OCI-M1 (cell line): ENCODE measurements around the gene RNF17.

ENCODE experiments used
- DNase-seq: peaks from one replicate; lab custom pipeline; 2025; lab: John Stamatoyannopoulos, UW

RNF17 gene, protein sequence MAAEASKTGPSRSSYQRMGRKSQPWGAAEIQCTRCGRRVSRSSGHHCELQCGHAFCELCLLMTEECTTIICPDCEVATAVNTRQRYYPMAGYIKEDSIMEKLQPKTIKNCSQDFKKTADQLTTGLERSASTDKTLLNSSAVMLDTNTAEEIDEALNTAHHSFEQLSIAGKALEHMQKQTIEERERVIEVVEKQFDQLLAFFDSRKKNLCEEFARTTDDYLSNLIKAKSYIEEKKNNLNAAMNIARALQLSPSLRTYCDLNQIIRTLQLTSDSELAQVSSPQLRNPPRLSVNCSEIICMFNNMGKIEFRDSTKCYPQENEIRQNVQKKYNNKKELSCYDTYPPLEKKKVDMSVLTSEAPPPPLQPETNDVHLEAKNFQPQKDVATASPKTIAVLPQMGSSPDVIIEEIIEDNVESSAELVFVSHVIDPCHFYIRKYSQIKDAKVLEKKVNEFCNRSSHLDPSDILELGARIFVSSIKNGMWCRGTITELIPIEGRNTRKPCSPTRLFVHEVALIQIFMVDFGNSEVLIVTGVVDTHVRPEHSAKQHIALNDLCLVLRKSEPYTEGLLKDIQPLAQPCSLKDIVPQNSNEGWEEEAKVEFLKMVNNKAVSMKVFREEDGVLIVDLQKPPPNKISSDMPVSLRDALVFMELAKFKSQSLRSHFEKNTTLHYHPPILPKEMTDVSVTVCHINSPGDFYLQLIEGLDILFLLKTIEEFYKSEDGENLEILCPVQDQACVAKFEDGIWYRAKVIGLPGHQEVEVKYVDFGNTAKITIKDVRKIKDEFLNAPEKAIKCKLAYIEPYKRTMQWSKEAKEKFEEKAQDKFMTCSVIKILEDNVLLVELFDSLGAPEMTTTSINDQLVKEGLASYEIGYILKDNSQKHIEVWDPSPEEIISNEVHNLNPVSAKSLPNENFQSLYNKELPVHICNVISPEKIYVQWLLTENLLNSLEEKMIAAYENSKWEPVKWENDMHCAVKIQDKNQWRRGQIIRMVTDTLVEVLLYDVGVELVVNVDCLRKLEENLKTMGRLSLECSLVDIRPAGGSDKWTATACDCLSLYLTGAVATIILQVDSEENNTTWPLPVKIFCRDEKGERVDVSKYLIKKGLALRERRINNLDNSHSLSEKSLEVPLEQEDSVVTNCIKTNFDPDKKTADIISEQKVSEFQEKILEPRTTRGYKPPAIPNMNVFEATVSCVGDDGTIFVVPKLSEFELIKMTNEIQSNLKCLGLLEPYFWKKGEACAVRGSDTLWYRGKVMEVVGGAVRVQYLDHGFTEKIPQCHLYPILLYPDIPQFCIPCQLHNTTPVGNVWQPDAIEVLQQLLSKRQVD (N-terminal part only)

DNA sequence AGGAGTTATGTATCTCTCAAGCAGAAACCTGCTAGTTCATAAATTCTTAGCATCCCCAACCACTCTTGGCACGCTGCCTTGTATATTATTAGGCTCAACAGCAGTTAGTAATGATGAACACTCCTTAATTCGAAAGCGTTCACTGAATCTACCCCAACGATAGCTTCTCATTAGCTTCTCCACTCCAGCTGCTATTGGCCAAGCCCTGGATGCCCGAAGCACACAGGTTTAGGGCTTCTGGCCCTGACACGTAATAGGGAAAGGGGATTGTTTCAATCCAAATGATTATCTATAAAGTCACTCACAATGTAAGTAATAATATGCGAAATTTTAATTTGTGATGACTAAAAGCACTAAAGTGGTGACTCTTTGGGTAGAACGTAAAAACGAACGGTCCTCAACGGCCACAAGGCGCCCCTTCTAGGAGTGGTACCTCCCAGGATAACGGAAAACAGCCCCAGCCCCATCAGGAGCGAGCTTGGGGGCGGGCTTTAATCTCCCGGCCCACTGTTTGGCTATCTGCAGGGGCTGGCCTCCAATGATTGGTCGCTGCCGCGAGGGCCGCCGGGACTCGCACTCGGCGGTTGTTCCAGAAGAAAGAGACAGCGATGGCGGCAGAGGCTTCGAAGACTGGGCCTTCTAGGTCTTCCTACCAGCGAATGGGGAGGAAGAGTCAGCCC is at the start of gene RNF17:
Gene RNF17 (plus strand): TSS at position 574 of the 680 bp plus-strand sequence. CDS start 35 bp downstream, at position 609.
- no peak for DNase-seq

DNA sequence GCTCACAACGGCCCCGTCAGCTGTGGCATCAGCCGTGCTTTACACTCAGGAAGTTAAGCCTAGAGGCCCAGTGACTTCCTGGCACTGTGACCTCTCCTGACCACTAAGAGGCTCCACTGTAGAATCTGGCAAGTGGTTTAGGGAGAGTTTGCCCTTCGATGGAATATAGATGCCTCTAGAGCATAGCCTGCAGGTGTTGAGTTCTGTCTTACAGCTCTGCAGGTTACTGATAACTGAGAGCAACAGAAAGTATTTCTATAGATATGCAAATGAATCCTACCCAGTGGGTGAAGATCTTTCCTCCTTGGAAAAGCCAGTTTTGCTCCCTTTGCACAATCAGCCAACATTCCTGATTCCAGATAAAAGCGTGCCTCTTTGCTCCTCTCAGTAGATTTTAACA is 48.0 kb upstream of the RNF17 start:
- DNase-seq, result no peak

DNA sequence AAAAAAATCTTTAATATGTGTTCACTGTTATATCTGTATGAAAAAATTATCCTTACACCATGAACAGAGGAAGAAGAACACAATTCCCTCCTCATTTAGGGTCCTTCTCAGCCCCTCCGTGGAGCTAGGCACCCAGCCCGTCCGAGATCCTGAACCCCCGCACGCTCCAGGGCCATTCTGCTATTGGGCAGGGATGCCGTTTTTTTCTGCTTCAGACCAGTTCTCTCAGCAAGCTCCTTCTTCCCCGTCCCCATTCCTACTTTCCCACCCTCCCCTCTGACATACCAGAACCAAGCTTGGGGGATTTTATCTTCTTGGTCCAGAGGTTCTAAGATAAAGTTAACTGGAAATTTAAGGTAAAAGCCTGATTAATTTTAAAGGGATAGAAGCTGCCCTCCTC is 47.5 kb upstream of the RNF17 start:
- no peak for DNase-seq

DNA sequence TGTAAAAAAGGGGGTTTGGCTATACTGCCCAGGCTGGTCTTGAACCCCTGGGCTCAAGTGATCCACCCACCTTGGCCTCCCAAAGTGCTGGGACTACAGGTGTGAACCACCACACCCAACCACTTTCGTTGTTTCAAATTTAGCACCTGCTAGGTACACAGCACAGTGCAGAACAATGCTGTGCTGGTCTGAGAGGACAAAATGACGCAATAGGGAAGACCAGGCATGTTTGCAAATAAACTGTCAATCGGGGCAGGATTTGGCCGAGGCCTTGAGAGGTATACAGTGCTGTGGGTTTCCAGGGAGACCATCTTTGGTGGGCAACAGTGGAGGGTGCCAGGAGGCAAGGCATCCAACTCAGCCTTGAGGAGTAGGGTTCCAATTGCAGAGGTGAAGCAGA is 46.8 kb upstream of the RNF17 start:
- DNase-seq, result no peak

DNA sequence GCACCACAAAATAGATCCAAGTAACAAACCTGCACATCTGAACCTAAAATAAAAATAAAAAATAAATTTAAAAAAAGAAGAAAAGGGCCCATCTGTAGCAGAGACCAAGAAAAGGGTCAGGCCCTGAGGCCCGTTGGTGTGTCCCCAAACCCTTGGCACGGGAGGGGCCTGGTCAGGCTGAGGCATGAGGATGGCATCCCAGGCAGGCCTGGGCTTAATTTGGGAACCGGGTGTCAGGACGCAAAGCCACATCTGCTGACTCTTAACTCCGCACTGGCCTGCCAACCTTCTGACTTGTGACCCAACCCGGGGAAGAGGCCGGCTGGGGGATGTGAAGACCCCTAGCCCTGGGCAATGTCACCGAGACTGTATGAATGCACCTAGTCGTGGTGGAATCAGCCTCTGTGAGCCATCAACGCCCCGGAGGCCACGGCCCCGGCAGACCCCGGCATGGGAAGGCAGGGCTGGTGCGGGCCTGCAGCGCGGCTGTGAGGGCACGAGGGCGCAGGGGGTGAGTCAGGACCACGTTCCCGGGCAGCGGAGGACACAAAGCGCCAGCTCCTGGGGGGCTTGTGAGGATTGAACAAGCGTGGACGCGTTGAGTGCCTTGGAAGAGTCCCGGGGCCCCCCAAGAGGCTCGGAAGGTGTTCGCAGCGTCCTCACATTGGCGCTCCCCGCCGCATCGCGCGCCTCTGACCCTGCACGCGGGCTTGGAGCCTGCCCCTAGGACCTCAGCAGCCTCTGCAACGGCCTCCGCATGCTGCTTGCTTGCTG is 45.6 kb upstream of the RNF17 start:
- DNase-seq, result no peak

DNA sequence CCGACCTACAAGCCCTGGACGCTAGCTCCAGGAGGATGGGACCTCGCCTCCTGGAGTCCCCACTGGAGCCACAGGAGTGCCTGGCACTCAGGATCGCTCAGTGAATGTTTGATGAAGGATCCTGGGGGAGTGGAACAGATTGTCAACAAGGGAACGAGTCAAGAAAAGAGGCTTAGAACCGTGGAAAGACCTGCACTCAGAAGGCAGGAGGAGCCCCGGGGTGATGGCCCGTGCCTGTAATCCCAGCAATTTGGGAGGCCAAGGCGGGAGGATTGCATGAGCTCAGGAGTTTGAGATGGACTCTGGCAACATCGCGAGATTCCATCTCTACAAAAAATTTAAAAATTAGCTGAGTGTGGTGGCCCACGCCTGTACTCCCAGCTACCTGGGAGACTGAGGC is 44.8 kb upstream of the RNF17 start:
- DNase-seq, result no peak

DNA sequence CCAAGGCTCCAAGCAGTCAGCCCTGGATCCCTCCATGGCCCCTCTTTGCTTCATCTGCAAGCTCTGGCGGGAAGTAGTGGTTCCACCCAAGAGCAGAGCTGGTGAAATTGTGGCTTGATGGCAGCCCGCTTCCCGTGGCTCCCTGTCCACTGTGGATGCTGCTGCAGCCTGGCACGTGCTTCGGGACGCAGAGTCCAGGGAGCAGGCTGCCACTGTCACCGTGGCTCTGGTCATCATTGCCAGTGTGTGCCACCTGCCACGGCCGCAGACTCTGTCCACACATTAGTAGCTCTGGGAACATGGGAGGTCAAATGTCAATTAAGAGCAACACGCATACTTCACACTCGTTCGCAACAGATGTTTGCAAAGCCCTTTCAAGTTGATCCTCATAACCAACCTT is 40.8 kb upstream of the RNF17 start:
- no peak for DNase-seq

DNA sequence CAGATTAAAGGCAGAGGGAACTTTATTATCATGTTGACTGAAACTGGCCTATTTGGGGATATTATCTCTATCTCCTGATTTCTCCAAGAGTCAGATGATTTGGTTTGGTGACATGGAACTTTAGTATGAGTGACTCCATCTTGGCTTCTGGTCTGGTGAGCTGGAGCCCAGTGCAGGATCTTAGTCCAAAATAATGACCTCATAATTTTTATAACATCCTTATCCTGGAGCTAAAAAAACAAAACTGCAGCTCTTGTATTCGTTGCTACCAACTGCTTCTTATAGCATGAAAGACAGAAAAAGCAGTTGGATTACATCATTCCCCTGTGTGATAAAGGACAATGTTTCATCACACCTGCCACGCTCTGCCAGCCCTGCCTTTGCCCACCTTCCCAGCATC is 39.3 kb upstream of the RNF17 start:
- no peak for DNase-seq

DNA sequence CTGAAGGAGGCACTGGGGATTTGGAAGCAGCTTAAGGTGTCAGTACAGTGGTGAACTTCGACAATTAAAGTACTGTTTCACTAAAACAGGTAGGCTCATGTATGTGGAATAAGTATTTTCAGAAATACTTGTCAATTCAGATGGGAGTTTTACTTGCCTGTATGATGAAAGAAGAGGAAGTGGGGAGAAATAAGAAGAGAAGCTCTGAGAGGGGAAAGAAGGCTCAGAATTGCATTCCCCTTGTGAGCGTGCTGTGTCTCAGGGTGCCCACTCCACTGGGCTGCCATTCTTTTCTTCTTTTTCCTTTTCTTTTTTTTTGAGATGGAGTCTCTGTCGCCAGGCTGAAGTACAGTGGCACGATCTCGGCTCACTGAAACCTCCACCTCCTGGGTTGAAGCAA is 38.6 kb upstream of the RNF17 start:
- DNase-seq, result peak; percentile 3

DNA sequence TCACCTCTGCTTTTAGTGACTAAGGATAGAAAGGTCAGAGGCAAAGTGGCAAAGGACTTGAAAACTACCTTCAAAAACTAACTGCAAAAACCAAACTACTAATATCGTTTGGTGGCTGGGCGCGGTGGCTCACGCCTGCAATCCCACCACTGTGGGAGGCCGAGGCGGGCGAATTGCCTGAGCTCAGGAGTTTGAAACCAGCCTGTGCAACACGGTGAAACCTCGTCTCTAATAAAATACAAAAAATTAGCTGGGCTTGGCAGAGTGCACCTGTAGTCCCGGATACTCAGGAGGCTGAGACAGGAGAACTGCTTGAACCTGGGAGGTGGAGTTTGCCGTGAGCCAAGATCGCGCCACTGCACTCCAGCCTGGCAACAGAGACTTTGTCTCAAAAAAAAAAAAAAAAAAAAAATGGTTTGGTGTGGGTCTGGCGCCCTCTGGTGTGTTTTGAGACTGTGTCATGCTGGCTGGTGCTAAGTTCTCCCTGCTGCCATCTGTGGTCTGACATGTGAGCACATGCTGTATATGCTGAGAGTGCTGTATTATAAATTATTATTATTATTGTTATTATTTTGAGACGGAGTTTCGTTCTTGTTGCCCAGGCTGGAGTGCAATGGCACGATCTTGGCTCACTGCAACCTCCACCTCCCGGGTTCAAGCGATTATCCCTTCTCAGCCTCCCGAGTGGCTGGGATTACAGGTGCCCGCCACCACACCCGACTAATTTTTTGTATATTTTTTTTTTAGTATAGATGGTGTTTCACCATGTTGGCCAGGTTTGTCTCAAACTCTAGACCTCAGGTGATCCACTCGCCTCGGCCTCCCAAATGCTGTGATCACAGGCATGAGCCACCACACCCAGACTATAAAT is 36.0 kb upstream of the RNF17 start:
- peak; percentile 77 for DNase-seq

DNA sequence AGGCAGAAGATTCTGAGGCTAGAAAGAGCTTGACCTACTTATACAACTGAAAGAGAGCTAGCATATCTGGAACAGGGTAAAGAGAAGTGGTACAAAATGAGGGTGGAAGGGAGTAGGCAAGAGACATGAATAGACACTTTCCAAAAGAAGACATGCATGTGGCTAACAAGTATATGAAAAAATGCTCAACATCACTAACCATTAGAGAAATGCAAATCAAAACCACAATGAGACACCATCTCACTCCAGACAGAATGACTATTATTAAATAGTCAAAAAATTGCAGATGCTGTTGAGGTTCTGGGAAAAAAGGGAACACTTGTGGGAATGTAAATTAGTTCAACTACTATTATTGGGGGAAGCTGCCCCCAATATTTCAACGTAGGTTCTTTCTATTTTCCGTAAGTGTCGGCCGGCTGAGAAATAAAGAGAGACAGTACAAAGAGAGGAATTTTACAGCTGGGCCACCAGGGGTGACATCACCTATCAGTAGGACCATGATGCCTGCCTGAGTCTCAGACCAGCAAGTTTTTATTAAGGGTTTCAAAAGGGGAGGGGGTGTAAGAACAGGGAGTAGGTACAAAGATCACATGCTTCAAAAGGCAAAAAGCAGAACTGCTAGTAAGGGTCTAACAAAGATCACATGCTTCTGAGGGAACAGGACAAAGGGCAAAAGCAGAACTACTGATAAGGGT is 32.9 kb upstream of the RNF17 start:
- DNase-seq, result peak; percentile 12

DNA sequence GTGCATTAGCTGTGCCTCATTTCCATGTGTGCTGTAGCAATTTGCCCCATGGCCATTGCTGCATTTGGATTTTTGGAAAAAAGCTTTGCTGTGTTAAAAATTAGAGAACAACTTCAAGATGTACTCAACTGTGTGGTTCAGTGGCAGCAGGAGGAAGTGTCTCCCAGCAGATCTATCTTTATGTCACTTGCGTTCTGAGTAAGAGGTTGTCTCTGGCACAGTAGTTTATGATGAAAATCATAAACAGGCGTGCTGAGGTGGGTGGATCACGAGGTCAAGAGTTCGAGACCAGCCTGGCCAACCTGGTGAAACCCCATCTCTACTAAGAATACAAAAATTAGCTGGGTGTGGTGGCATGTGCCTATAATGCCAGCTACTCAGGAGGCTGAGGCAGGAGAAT is 29.0 kb upstream of the RNF17 start:
- no peak for DNase-seq

DNA sequence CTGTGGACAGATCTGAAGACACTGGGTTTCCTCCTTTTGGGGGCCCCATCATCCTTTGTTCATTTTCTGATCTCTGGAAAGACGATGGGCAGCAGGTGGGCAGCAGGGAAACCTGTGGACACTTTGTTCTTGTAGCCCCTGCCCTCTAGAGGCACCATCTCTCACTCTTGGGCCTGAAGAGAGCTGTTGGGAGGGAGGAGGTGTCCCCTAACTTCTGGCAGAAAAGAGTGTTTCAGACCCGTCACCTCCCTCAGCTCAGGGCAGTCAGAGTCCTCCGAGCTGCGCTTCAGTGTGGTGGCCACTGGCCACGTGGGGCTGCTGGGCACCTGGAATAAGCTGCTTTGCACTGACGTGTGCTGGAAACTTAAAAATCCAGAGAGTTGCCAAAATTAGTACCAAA is 26.9 kb upstream of the RNF17 start:
- DNase-seq, result no peak

DNA sequence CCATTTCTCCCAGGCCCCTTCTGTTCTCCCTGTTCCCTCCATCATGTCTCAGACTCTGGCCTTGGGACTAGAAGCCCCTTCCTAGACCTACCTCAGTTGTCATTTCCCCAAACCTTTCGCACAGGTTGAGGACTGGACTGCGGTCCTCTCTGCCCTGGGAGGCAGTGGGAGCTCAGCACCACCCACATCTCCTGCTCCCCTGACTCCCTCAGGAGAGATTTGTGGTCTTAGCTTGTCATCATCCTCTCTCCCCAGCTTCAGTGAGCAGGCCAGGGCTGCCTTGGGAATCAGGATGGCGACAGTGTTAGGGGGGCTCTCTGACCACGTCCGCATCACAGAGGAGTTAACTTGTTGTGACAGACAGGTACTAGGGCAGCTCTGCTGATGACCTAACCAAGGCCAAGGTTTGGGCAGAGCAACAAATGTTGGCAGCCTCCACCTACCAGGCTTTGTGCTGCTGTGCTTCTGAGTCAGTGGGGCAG is 25.6 kb upstream of the RNF17 start:
- no peak for DNase-seq

DNA sequence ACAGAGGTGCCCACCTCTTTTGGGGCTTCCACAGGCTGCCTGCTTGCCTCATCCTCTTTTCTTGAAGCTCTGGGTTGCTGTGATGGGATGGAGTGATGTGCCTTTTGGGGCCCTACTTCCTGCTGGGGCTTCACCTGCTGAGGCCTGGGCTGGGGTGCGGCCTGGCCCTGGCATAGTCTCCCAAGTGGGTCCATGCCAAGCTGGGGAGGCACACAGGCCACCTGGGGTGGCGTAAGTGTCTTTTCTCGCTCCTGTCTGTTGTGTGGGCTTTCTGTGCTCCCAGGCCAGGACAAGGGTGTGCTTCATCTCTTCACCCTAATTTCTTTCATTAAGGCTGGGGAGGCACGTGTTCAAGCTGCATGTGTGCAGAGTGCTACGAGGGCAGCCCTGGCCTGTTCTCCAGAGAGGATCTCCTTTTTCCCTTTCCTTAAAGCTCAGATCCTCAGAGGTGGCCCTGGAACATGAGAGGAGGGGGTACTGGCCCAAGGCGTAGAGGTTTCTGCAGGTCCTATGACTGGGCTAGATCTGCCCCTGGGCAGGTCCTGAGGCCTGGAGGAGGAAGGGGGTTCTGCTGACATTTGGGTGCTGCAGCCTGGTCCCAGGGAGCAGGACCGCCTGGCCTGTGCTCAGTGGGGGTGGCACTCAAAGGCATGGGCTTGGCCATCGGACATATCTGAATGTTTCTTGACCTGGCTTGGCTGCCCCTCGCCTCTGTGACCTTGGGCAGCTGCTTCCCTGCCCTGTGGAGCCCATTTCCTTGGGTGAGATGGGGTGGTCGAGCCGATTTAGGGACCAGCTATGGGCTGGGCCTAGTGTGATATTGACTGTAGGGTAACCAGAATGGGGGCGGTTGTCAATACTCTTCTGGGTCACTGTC is 23.7 kb upstream of the RNF17 start:
- no peak for DNase-seq

DNA sequence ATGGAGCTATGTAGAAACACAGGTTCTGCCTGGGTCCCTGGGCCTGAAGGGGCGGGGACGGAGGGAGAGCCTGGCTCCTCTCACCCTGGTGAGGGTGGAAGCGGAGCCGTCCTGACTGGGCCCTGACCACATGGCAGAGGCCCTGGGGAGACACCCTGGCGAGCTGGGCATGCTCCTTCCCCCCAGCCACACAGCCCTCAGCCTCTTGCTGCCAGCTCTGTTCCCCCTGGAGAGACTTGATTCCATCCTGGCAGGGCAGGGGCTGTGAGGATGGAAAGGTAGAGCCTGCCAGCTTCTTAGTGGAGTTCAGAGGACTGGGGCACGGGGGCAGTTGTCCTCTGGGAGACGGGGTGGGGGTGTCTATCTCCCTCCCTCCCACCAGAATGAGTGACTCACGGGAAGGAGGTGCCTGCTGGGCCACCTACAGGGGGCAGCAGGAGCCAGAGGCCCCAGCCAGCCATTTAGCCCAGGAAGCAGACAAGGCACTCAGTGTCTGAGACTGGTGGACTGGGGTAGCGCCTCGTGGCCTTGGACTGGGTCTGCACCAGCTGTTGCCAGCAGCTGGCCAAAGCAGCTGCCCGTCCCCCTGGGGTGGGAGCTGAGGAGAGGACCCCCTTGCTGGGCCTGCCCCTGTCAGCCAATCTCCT is 22.8 kb upstream of the RNF17 start:
- DNase-seq, result peak; percentile 18

DNA sequence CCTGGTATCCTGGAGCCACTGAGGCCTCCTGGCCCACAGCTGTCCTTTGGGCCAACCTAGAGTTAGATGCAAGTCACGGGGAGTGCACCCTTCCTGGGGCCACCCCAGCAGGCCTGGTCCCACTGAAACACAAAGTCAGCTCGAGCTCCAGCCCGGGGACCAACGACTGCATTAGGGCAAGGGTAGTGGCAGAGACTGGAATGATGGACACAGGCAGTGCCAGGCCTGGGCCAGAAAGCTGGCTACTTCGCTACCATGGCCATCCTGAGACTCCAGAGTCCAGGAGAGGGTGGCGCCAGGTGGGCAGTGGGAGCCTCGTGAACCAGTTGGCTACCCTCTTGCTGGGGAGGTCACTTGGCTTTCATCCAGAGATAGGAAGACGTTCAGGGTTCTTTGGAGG is 22.2 kb upstream of the RNF17 start:
- DNase-seq, result no peak

DNA sequence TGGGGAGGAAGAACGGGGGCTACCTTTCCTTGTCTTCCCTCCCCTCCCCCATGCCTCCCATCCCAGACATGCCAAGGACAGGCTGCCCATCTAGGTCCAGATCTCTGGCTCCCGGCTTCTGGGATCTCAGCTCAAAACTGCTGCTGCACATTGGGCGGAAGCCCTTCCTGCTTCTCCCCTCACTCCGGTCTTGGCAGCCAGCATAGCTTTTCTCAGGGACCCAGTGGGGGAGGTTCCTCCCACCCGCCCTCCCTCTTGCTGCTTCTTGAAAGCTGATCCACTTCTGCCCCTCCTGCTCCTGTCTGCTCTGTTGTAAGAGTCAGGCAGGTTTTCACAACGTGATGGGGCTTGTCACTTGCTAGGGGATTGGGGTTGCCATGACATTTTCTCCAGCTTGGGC is 21.7 kb upstream of the RNF17 start:
- DNase-seq, result no peak
